Stimulated activated CD8-positive, alpha-beta memory T cell treated with anti-CD3 and anti-CD28 coated beads, Interleukin-12 subunit alpha, Interleukin-12 subunit beta, amount 100 ng/mL, for 24 hours (primary cell): ENCODE results near the gene FBN2.
"Not testable (repeated sequence)": the region's sequence is repeated elsewhere in the genome, so short reads cannot be mapped to it uniquely, and the experiment has no call there.

ENCODE experiments used
- DNase-seq: peaks from one replicate; pipeline ENCODE4 v3.0.0-alpha.2; 2020; ENCODE audit errors: extremely low read depth

Gene FBN2

GRCh38 chr5:128478386-128479368 is 59.4 kb downstream of the FBN2 start:
- DNase-seq = no peak

GRCh38 chr5:128477944-128478343 is 60.1 kb downstream of the FBN2 start:
- no peak for DNase-seq

- no peak for DNase-seq
These were observed 62.4 kb downstream of the FBN2 start for GRCh38 chr5:128475693-128476092.

GRCh38 chr5:128472919-128473318 is 65.1 kb downstream of the FBN2 start:
- no peak for DNase-seq

- DNase-seq = no peak
These were observed 66.0 kb downstream of the FBN2 start for GRCh38 chr5:128472036-128472435.

- DNase-seq = no peak
These were observed 67.4 kb downstream of the FBN2 start for GRCh38 chr5:128470663-128471062.

- DNase-seq = no peak
These were observed 68.1 kb downstream of the FBN2 start for GRCh38 chr5:128469912-128470311.

- no peak for DNase-seq
These were observed 71.1 kb downstream of the FBN2 start for GRCh38 chr5:128466980-128467379.

GRCh38 chr5:128466554-128466953 is 71.5 kb downstream of the FBN2 start:
- no peak for DNase-seq

GRCh38 chr5:128464596-128464995 is 73.4 kb downstream of the FBN2 start:
- no peak for DNase-seq

- DNase-seq = no peak
These were observed 75.7 kb downstream of the FBN2 start for GRCh38 chr5:128462330-128462729.

GRCh38 chr5:128457147-128457915 is 80.7 kb downstream of the FBN2 start:
- DNase-seq = not testable (repeated sequence)

GRCh38 chr5:128455841-128456361 is 82.1 kb downstream of the FBN2 start:
- DNase-seq = no peak

- no peak for DNase-seq
These were observed 84.9 kb downstream of the FBN2 start for GRCh38 chr5:128453121-128453520.

- not testable (repeated sequence) for DNase-seq
These were observed 90.8 kb downstream of the FBN2 start for GRCh38 chr5:128447224-128447623.

- no peak for DNase-seq
These were observed 96.1 kb downstream of the FBN2 start for GRCh38 chr5:128441941-128442350.

- DNase-seq = no peak
These were observed 96.9 kb downstream of the FBN2 start for GRCh38 chr5:128441165-128441564.

- DNase-seq = no peak
These were observed 101.3 kb downstream of the FBN2 start for GRCh38 chr5:128436749-128437188.

GRCh38 chr5:128435861-128436260 is 102.2 kb downstream of the FBN2 start:
- DNase-seq = no peak

- DNase-seq = no peak
These were observed 103.1 kb downstream of the FBN2 start for GRCh38 chr5:128434993-128435392.

GRCh38 chr5:128432913-128433440 is 105.1 kb downstream of the FBN2 start:
- no peak for DNase-seq

GRCh38 chr5:128427921-128428320 is 110.1 kb downstream of the FBN2 start:
- DNase-seq = no peak
